Activated CD8-positive, alpha-beta memory T cell treated with anti-CD3 and anti-CD28 coated beads, Interleukin-2, amount 50 U/mL, for 48 hours (primary cell): ENCODE data around the gene CDK18.
A peak's percentile ranks its signal among the peaks of the same experiment; 100 is the strongest.

Source experiments
- DNase-seq: peaks from one replicate; pipeline ENCODE4 v3.0.0-alpha.2; 2020

Gene CDK18

DNA sequence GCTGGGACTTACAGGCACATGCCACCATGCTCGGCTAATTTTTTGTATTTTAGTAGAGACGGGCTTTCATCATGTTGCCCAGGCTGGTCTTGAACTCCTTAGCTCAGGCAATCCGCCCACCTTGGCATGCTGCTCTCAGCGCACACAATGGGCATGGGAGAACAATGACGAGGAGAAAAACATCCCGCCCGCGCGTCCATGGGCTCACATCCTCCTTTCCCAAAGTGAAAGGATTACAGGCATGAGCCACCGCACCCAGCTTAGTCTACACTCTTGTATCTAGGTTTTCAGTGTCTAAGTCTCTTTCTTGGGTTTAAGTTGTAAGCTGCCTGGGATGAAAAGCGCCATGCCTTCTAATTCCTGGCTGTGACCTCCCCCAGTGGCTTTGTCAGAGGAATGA is 37.9 kb downstream of the CDK18 start:
- peak; percentile 40 for DNase-seq

- peak; percentile 58 for DNase-seq
These were observed 39.2 kb downstream of the CDK18 start for GRCh38 chr1:205543351-205544301.

- DNase-seq, result peak; percentile 40
These were observed 40.8 kb downstream of the CDK18 start for GRCh38 chr1:205545001-205545919.

GRCh38 chr1:205545991-205546390 is 41.5 kb downstream of the CDK18 start:
- DNase-seq, result peak; percentile 37

DNA sequence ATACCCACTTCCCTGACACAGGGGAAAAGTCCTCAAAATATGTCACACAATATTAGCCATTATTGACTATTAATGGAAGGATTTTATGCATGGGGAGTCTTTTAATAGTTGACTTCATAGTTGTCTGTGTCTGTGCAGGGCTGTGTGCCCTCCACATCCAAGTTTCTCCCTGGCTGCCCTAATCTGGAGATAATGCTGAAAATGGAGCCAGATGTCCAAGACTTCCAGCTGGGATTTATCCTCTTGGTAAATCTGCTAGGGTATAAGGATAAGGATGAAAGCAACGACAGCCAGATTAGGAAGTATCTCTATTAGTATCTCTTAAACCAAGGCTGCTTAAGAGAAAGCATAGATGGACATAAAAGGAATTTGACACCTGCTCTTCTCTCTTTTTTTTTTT is 42.1 kb downstream of the CDK18 start:
- no peak for DNase-seq

DNA sequence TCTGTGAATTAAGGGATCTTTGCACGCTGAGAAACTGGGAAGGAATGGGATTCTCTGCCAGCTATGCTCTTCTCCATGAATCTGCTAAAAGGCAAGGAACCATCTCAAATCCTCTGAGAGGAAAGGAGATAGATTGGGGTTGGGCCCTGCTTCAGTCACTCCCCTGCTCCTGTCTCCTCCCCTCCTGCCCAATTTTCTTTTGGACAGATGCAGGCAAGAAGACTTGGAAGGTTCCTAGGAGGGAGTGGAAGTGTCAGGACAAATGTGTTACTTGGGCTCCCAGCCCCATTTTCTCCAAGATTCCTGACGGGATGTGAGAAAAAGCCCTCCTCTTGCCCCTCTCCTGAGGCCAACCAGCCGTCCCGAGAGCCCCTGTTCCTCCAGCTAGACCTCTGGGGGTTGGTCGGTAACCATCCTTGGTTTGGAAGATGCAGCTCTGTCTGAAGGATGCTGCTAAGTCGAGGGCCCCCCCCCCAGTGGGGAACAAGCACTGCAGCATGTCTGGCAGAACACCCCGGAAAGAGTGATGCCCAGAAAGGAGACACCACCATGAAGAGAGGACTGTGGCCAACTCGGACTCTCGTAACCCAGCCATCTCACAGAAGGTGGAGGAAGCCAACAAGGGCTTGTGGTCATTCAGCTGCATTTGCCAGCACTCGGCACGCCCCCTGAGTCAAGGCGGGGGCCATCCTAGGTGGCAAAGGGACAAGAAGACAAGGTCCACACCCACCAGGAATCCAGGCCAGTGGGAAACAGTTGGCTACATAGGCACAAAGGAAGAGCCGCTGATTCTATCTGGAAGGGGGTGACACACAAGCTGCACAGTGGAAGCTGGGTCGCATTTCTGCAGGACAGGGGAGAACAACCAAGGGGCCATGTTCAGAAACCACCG is 43.7 kb downstream of the CDK18 start:
- peak; percentile 42 for DNase-seq

- no peak for DNase-seq
These were observed 49.8 kb downstream of the CDK18 start for GRCh38 chr1:205554026-205554811.

DNA sequence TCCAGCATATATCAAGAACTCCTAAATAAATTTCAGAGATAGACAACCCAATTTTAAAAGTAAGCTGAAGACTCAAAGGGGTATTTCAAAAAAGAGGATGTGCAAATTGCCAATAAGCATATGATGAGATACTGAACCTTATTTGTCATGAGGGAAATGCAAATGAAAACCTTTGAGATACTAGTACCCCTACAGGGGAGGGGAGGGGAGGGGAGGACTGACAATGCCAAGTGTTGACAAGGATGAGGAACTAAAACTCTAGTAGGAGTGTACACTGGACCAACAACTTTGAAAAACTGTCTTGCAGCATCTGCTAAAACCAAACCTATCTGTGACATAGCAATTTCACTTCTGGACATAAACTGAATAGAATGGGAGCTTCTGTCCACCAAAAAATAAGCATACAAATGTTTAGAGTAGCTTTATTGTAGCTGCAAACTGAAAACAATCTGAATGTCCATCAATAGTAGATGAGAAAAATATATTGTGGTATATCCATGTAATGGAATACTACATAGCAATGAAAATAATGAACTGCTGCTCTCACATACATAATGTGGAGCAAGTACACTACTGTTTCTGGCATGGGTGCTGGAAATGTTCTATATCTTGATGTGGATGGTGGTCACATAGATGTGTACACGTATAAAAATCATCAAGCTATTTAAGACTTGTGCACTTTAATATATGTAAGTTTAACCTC is 57.2 kb downstream of the CDK18 start:
- DNase-seq, result no peak

DNA sequence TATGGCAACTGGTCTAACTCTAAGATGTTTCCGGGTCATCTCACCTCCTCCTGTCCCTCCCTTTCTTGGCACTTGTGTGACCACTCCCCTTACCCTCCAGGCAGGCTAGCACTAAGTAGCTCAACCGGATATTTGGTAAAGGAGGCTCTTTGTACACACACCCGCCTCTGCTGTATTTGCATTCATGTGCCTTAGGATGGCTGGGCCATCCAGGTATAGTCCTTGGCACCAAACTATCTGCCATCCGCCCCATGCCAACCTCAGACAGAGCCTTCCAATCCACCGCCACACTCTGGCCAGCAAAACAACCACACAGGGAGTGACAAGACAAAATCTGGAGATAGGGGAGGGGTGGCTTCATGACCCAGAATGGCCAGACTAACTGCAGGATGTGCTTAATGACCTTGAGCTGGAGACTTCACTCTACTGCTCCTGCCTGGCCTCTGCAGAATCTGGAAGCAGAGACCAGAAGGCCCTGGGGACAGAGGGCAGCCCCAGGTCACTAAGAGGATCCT is 59.5 kb downstream of the CDK18 start:
- DNase-seq, result peak; percentile 34

DNA sequence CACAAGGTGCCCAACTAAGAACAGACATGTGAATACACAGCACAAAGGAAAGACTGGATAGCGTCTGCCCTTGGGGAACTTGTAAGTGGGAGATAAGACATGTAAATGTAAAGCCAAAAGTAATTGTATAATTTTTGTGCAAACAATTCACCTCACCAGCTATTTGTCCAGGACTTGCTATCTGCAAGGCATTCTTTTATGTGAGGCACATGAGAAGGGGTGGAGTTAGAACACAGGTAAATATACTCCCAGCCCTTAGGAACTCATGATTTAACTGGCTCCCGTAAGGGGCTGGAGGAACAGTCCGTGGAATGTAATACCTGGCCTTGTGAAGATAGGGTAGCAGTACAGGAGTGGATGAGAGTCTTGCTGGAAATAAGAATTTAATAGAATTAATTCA is 61.3 kb downstream of the CDK18 start:
- peak; percentile 10 for DNase-seq

GRCh38 chr1:205567716-205568115 is 63.2 kb downstream of the CDK18 start:
- DNase-seq, result peak; percentile 44

DNA sequence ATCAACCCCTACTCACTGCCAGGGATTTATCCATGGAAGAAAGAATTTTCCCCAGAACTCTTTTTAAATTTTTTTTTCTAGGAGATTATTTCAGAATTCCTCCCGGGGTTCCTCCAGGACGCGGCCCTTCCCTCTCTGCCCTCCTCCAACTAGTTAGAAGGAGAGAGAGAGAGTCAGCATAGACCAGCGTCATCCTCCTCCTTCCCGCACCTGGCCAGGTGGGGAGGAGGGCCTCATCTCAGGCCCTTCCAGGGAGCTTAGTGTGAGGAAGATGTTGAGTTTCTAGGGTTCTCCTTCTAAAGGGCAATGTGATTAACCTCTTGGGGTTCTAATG is 63.6 kb downstream of the CDK18 start:
- peak; percentile 26 for DNase-seq

DNA sequence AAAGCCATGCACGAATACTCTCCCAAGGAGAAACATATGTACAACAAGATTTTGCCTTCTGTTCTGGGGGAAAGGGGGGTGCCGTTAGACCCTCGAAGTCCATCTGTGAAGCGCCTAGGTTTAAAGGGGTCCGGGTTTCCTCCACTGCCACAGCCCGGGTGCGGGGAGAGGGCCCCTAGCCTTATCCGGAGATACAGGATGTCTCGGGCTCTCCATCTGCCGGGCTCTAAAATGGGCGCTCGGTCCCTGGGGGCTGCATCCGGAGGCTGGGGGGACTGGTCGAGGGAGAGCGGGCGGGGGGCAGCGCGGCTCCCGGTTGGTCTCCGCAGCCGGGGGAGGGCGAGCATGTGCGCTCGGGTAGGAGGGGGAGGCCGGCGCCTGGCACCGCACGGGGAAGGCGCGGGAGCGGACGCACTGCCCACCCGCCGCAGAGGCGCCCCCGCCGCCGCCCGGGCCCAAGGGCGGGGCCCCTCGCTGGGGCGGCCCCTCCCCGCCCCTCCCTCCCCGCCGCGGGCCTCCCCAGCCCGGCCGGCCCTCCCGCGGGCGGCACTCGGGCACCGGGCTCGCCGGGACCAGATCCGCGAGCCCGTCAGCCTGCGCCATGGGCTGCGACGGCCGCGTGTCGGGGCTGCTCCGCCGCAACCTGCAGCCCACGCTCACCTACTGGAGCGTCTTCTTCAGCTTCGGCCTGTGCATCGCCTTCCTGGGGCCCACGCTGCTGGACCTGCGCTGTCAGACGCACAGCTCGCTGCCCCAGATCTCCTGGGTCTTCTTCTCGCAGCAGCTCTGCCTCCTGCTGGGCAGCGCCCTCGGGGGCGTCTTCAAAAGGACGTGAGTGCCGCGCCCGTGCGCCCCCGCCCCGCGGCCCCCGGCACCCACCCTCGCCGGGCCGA is 64.2 kb downstream of the CDK18 start:
- DNase-seq, result peak; percentile 54

DNA sequence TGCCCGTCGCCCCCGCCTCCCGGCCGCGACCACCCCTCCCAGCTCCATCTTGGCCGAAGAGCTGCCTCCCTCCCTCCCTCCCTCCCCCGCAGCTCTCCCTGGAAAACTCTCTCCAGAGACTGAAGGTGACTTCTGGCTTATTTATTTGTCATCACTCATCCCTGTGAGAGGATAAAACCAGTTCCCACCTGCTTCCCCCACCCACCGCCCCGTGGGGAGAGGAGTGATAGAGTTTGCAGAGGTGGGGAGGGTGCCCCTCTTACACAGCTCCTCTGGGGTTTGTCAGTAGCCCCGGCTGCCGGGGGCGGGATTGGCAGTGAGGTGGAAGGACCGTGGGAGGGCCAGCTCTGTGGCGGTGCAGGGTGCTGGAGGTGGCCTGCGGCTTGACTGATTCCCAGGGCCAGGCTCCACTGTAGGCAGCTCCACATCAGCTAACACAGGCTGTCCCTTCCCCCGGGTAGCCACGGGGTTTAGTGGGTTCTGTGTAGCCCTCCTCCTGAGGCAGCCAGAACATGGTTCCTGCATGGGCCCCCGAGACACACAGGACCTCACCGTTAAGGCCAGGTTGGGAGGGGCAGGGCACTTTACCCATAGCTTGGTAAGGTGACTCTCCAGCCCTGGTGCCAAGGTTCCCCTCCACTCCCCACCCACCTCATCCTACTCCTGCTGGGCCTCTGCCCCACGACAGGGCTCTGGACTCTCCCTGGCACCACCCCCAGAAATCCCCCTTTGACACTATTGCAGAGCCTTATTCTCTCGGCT is 65.1 kb downstream of the CDK18 start:
- peak; percentile 49 for DNase-seq

GRCh38 chr1:205570173-205570501 is 65.7 kb downstream of the CDK18 start:
- peak; percentile 43 for DNase-seq

DNA sequence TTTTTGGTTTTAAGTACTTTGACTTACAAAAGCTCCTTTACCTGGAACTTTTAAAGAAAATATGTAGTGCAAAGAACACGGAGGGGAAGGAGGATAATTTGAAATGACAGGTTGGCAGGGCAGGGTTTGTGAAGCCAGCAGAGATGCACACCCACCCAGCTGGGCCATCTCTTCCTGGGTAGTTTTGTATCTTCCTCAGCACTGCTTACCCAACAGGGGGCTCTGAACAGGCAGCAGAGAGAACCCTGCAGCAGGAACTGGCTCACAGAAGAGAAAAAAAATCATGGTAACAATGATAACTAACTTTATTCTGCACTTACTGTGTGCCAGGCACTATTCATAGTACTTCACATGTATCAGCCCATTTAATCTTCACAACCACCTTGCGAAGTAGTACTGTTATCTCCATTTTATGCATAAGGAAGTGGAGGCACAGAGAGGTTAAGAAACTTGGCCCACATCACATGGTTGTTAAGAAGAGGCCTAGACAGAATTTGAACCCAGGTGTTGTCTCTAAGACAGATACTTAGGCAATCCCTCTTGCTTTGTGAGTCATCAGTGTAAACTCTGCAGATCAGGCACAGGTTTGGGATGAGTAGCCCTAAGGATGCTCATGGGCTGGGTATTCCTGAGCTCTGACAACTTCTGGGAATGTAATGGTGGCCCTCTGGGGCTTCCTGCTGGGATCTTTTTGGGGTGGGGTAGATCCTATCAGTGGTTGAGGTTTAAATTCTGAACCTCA is 66.5 kb downstream of the CDK18 start:
- DNase-seq, result peak; percentile 41

DNA sequence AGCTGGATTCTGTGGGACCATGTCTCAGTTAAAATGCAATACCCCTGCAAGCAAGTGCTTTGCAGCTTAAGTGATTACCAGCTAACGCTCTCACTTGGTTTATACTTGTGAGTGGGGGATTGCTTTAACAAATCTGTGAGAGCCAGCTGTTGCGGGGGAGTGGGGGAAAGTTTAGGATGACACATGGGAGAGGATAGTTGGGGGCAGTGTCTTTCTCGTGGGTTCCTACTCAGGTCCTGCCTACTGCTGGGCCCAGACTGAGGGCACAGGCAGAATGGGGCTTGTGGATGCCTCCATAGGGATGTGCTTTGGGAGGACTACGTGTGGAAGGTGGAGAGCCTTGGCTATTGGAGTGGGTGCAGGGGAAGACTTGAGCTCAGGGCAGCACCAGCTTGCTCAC is 67.3 kb downstream of the CDK18 start:
- DNase-seq, result peak; percentile 33

DNA sequence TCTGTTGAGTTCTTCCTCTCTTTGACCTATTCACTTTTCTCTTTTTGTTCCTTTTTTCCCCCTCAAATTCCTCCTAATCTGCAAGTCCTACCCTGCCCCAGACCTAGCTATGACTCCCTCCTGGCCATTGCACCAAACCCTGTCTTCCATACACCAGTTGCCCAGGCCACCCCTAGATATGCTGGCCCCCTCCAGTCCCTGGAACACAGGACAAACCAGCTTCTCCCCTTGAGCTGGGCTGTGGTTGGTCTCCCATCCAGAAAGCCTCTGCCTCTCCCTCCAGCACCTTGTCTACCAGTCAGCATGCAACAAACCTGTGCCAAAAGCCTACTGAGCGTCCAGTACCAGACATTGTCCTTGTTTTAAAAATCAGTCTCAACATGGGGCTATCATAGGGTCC is 68.0 kb downstream of the CDK18 start:
- peak; percentile 3 for DNase-seq
